ENCODE data around the gene SAT2.

The SAT2 gene

DNA sequence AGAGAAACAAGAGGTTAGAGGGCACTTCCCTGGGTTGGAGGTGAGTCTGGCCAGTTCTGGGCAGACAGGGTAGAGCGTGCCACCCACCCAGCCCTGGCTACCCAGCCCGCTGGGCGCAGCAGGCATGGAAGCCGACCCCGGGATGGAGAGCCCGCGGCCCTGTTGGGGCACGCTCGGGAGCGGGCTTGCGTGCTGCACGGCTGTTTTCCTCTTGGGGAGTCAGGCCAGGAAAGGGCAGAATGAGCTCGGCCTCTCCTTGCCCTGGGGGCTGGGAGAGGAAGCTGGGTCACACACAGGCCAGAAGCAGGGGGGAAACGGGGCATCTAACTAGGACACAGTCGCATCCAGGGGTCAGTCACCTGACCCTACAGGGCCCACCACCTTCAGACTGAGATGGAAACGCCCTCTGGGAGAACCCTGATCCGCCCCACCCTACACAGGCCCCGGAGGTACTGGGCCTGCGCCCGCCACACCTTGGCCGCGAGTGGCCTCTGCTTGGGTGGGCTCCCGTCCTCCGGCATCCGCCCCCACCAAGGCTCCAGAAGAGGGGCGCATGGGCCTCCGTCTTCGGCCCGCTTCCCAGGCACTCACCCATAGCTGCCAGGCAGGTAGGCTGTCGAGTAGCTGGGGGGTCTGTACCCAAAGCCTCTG lies 38.9 kb downstream of the SAT2 start:
- Histone ChIP-seq H3K9ac (ENCODE audit: low read length) (no peak overlapping the region), H3K4me1 (ENCODE audit: control insufficient read depth, low read depth, low read length) (peaks cover 17% of the 10 kb centered on the region), H3K4me3 (ENCODE audit: low read length) (peak overlapping the region; percentile 22), H3K36me3 (ENCODE audit: control insufficient read depth, low read depth, low read length) (peaks cover 33% of the 10 kb centered on the region), H3K9me3 (ENCODE audit: control insufficient read depth, low read depth, low read length) (no peaks in the 10 kb centered on the region), H3K27ac (ENCODE audit: low read length) (no peak overlapping the region), H3K27me3 (ENCODE audit: control insufficient read depth, insufficient read depth, low read length) (no peaks in the 10 kb centered on the region)

- Histone ChIP-seq H3K27ac (ENCODE audit: low read length) (no peak overlapping the region), H3K4me1 (ENCODE audit: control insufficient read depth, low read depth, low read length) (peaks cover 23% of the 10 kb centered on the region), H3K4me3 (ENCODE audit: low read length) (no peak overlapping the region)
Observed at GRCh38 chr17:7587420-7588151, 40.0 kb downstream of the SAT2 start.

GRCh38 chr17:7586673-7587419 lies 40.8 kb downstream of the SAT2 start:
- peaks cover 29% of the 10 kb centered on the region for H3K4me1 ChIP-seq (ENCODE audit: control insufficient read depth, low read depth, low read length)
- no peak overlapping the region for H3K27ac ChIP-seq (ENCODE audit: low read length)
- H3K36me3 ChIP-seq (ENCODE audit: control insufficient read depth, low read depth, low read length) = peaks cover 15% of the 10 kb centered on the region
- H3K9ac ChIP-seq (ENCODE audit: low read length) = no peak overlapping the region
- H3K27me3 ChIP-seq (ENCODE audit: control insufficient read depth, insufficient read depth, low read length) = no peaks in the 10 kb centered on the region
- no peak overlapping the region for H3K4me3 ChIP-seq (ENCODE audit: low read length)
- no peaks in the 10 kb centered on the region for H3K9me3 ChIP-seq (ENCODE audit: control insufficient read depth, low read depth, low read length)

More at GRCh38 chr17:7587420-7588151, 40.0 kb downstream of the SAT2 start:
- Histone ChIP-seq H3K9me3 (ENCODE audit: control insufficient read depth, low read depth, low read length) (no peaks in the 10 kb centered on the region), H3K9ac (ENCODE audit: low read length) (no peak overlapping the region), H3K36me3 (ENCODE audit: control insufficient read depth, low read depth, low read length) (peaks cover 22% of the 10 kb centered on the region), H3K27me3 (ENCODE audit: control insufficient read depth, insufficient read depth, low read length) (no peaks in the 10 kb centered on the region)

DNA sequence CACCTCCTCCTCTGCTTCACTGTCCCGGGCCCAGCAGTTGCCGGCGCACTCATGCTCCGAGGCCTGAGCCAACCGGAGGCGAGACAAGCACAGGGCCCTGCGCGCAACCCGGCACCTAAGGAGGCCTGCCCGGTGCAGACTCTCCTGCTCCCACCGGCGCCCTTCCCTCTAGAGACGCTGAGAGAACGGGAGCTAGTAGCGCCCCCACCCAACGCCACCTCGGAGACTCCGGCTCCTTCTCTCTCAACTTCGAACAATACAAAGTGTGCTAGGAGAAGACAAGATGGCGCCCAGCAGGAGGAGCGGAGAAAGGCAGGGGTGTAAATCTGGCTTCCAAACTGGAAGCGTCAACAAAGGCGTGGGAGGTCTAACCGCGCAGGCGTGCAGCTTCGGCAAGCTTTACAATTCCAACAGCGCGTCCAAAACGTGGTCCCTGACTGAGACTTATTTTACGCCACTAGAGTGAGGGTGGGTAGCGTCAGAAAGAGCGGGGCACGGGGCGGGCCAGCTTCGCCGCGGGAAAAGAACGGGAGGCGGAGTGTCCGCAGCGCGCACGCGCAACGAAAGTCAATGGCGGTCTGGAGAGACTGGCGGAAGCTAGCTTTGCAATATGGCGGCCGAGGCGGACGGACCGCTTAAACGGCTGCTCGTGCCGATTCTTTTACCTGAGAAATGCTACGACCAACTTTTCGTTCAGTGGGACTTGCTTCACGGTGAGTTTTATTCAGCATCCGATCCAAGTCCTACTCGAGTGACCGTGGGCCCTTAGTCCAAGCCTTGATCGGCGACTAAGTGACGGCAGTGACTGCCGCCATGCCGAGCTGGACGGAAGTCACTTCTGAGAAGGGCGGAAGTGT lies 44.1 kb downstream of the SAT2 start, which contains the start of gene MPDU1:
Gene MPDU1 (plus strand): TSS at position 600 of the 857 bp plus-strand sequence. CDS start 11 bp downstream, at position 611.
- Histone ChIP-seq H3K9ac (ENCODE audit: low read length) (peak within 1 kb of the TSS; percentile 94), H3K27ac (ENCODE audit: low read length) (peak within 1 kb of the TSS; percentile 89), H3K36me3 (ENCODE audit: control insufficient read depth, low read depth, low read length) (peaks cover 18% of the 10 kb centered on the region), H3K9me3 (ENCODE audit: control insufficient read depth, low read depth, low read length) (no peaks in the 10 kb centered on the region), H3K27me3 (ENCODE audit: control insufficient read depth, insufficient read depth, low read length) (no peaks in the 10 kb centered on the region), H3K4me3 (ENCODE audit: low read length) (peak within 1 kb of the TSS; percentile 73), H3K4me1 (ENCODE audit: control insufficient read depth, low read depth, low read length) (peaks cover 12% of the 10 kb centered on the region)

DNA sequence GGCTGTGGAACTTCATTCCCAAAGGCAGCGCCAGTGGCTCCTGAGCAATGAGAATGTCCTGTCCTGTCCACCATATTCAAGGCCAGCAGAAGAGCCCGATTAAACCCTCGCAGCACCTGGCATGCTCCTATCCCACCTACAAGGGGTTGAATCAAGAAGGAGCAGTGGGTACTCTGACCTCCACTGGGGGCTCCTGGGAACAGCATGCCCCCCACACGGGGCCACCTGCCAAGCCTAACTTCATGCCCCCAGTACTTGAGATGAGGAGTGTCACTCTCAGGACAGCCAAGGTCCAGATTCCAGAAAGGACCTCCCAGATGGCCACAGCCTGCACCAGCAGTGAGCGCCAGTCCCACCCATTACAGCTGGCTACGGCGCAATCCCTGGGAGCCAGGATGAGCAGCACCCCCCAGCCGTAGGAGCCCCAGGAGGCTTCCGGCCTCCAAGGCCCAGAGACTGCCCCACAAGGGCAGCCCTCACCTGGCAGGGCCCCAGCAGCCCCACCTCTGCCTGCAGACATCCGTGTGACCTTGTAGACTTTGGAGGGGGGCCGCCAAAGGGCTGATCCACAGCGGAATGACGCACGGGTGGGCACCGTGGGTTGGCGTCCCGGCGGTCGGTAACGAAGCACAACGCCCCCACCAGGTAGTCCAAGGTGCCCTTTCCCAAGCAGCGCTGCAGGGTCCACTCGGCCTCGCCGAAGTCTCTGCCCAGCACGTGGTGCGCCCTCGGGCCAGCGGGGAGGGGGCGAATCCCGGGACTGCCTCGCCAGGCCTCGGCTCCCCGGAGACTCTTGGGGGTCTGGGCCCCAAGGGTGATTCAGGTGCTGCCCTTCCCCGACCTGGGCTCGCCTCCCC lies 45.0 kb downstream of the SAT2 start:
- peaks cover 12% of the 10 kb centered on the region for H3K4me1 ChIP-seq (ENCODE audit: control insufficient read depth, low read depth, low read length)
- peak overlapping the region; percentile 89 for H3K27ac ChIP-seq (ENCODE audit: low read length)
- peaks cover 22% of the 10 kb centered on the region for H3K36me3 ChIP-seq (ENCODE audit: control insufficient read depth, low read depth, low read length)
- H3K9me3 ChIP-seq (ENCODE audit: control insufficient read depth, low read depth, low read length) = no peaks in the 10 kb centered on the region
- peak overlapping the region; percentile 73 for H3K4me3 ChIP-seq (ENCODE audit: low read length)
- H3K9ac ChIP-seq (ENCODE audit: low read length) = peak overlapping the region; percentile 94
- H3K27me3 ChIP-seq (ENCODE audit: control insufficient read depth, insufficient read depth, low read length) = no peaks in the 10 kb centered on the region

GRCh38 chr17:7580604-7581575 lies 46.7 kb downstream of the SAT2 start:
- H3K9me3 ChIP-seq (ENCODE audit: control insufficient read depth, low read depth, low read length) = no peaks in the 10 kb centered on the region
- peaks cover 12% of the 10 kb centered on the region for H3K4me1 ChIP-seq (ENCODE audit: control insufficient read depth, low read depth, low read length)
- H3K27me3 ChIP-seq (ENCODE audit: control insufficient read depth, insufficient read depth, low read length) = no peaks in the 10 kb centered on the region
- no peak overlapping the region for H3K4me3 ChIP-seq (ENCODE audit: low read length)
- peaks cover 33% of the 10 kb centered on the region for H3K36me3 ChIP-seq (ENCODE audit: control insufficient read depth, low read depth, low read length)
- H3K27ac ChIP-seq (ENCODE audit: low read length) = no peak overlapping the region
- no peak overlapping the region for H3K9ac ChIP-seq (ENCODE audit: low read length)

GRCh38 chr17:7579834-7580603 lies 47.6 kb downstream of the SAT2 start:
- Histone ChIP-seq H3K36me3 (ENCODE audit: control insufficient read depth, low read depth, low read length) (peaks cover 42% of the 10 kb centered on the region), H3K4me3 (ENCODE audit: low read length) (no peak overlapping the region), H3K27ac (ENCODE audit: low read length) (no peak overlapping the region), H3K27me3 (ENCODE audit: control insufficient read depth, insufficient read depth, low read length) (no peaks in the 10 kb centered on the region), H3K9me3 (ENCODE audit: control insufficient read depth, low read depth, low read length) (no peaks in the 10 kb centered on the region), H3K9ac (ENCODE audit: low read length) (no peak overlapping the region), H3K4me1 (ENCODE audit: control insufficient read depth, low read depth, low read length) (peaks cover 18% of the 10 kb centered on the region)

DNA sequence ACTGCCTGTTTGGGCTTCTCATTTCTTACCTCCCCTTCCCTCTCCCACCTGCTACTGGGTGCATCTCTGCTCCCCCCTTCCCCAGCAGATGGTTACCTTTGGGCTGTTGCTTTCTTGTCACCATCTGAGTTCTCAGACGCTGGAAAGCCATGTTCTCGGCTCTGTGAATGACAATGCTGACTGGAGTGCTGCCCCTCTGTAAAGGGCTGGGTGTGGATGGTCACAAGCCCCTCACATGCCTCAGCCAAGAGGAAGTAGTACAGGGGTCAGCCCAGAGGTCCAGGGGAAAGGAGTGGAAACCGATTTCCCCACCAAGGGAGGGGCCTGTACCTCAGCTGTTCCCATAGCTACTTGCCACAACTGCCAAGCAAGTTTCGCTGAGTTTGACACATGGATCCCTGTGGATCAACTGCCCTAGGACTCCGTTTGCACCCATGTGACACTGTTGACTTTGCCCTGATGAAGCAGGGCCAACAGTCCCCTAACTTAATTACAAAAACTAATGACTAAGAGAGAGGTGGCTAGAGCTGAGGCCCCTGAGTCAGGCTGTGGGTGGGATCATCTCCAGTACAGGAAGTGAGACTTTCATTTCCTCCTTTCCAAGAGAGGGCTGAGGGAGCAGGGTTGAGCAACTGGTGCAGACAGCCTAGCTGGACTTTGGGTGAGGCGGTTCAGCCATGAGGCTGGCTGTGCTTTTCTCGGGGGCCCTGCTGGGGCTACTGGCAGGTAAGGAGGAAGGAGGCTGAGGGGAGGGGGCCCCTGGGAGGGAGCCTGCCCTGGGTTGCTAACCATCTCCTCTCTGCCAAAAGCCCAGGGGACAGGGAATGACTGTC lies 48.4 kb downstream of the SAT2 start, which contains the start of gene CD68:
Gene CD68 (plus strand): TSS at position 638 of the 833 bp plus-strand sequence. CDS start 40 bp downstream, at position 678.
- H3K36me3 ChIP-seq (ENCODE audit: control insufficient read depth, low read depth, low read length) = peaks cover 50% of the 10 kb centered on the region
- H3K9ac ChIP-seq (ENCODE audit: low read length) = no peak within 1 kb of the TSS
- no peak within 1 kb of the TSS for H3K4me3 ChIP-seq (ENCODE audit: low read length)
- no peaks in the 10 kb centered on the region for H3K9me3 ChIP-seq (ENCODE audit: control insufficient read depth, low read depth, low read length)
- H3K4me1 ChIP-seq (ENCODE audit: control insufficient read depth, low read depth, low read length) = peaks cover 20% of the 10 kb centered on the region
- H3K27me3 ChIP-seq (ENCODE audit: control insufficient read depth, insufficient read depth, low read length) = no peaks in the 10 kb centered on the region
- peak within 1 kb of the TSS; percentile 1 for H3K27ac ChIP-seq (ENCODE audit: low read length)
